ENCODE results near the gene GPR139. TPM values are rescaled to one million over a fixed set of nuclear protein-coding genes. Genes with fewer than 3 reads are reported as not detected.

GPR139 gene
- total RNA-seq, 1 donor = not detected

DNA sequence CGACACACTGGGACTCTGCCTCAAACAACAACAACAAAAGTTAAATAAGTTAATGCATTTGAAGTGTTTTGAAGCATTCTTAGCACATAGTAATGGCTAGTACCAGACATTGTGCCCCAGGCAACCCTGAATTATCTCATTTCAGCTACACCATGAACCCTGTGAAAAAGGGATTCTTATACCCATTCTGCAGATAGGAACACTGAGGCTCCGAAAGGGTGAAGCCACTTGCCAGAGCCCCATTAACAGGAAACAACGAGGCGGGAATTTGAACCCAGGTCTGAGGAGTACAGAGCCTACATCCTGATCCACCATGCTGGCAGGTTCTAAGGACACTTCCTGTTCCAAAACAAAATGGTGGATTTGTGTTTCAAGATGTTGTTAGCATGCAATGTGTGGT is 9.2 kb downstream of the GPR139 start:
- no peak for DNase-seq (ENCODE audit: low read depth)

DNA sequence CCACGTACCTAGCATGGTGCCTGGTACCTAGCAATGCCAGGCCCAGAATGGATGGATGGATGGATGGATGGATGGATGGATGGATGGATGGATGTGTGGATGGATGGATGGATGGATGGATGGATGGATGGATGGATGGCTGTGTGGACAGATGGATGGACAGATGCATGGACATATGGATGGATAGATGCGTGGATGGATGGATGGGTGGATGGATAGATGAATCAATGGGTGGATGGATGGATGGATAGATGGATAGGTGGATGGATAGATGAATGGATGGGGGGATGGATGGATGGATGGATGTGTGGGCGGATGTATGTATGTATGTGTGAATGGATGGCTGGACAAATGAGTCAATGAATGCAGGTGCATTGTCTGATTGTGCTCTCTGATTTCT is 12.6 kb downstream of the GPR139 start:
- H3K4me3 ChIP-seq (ENCODE audit: low read depth, low read length) = no peak overlapping the region
- DNase-seq (ENCODE audit: low read depth) = no peak
- TF ChIP-seq, protein P1, sequence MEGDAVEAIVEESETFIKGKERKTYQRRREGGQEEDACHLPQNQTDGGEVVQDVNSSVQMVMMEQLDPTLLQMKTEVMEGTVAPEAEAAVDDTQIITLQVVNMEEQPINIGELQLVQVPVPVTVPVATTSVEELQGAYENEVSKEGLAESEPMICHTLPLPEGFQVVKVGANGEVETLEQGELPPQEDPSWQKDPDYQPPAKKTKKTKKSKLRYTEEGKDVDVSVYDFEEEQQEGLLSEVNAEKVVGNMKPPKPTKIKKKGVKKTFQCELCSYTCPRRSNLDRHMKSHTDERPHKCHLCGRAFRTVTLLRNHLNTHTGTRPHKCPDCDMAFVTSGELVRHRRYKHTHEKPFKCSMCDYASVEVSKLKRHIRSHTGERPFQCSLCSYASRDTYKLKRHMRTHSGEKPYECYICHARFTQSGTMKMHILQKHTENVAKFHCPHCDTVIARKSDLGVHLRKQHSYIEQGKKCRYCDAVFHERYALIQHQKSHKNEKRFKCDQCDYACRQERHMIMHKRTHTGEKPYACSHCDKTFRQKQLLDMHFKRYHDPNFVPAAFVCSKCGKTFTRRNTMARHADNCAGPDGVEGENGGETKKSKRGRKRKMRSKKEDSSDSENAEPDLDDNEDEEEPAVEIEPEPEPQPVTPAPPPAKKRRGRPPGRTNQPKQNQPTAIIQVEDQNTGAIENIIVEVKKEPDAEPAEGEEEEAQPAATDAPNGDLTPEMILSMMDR (IDR thresholded peaks at IDR 0.05; ENCODE audit: insufficient read depth, low read depth, low read length) = no peak

More for the DNA sequence above, 9.2 kb downstream of the GPR139 start:
- TF ChIP-seq, protein P1 (IDR thresholded peaks at IDR 0.05; ENCODE audit: insufficient read depth, low read depth, low read length) = no peak
- H3K4me3 ChIP-seq (ENCODE audit: low read depth, low read length) = no peak overlapping the region

DNA sequence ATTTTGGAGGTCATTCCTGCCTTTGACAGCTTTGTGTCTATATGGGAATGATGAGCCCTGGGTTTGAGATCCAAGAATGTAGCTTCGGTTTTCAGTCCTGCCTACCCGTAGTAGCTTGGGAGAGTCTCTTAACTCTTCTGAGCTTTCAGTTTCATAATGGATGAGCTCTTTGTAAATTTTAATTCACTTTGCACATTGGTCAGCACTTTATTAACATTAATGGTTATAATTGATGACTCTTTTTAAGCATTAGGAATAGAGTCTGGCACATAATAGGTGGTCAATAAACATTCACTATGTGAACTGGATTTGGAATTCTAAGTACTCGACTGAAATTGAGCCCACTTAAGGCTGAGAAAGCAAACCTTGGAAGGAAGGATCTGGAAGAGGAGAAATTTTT is 17.3 kb downstream of the GPR139 start:
- no peak overlapping the region for H3K4me3 ChIP-seq (ENCODE audit: low read depth, low read length)
- TF ChIP-seq, protein P1 (IDR thresholded peaks at IDR 0.05; ENCODE audit: insufficient read depth, low read depth, low read length) = no peak
- no peak for DNase-seq (ENCODE audit: low read depth)

DNA sequence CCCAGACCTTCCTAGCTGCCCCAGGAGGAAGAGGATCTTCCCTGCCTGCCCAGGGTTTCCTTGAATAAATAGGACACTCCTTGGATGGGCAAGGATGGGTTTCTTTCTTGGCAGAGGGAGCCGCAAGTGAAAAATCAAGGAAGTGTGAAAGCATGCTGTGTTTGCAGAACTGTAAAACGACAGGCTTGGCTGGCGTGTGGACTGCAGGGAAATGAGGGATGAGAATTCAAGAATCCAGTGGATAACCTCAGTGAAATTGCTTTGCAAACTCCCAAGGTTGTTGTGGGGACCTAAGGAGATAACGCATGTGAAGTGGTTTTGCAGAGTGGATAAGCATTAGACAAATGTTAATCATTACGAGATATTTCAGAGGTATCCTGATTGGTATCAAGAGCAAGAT is 20.4 kb downstream of the GPR139 start:
- H3K4me3 ChIP-seq (ENCODE audit: low read depth, low read length) = no peak overlapping the region
- TF ChIP-seq, protein P1 (IDR thresholded peaks at IDR 0.05; ENCODE audit: insufficient read depth, low read depth, low read length) = no peak
- no peak for DNase-seq (ENCODE audit: low read depth)

DNA sequence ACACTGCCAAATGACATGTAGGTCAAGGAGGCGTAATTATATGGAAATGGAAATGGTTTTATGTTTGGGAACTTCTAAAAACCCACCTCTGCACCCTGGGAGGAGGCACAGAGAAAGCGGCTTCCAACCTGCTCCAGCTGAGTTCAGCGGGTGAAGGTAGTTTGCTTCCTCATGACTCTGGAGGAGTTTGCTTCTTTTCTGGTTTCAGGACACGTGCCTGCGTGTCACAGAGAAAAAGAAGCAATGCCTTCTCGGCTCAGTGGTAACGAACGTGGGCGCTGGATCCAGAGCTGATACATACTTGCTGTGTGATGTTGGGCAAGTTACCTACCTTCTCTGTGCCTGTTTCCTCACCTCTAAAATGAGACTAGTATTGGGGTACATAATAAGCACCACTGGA is 22.1 kb downstream of the GPR139 start:
- no peak overlapping the region for H3K4me3 ChIP-seq (ENCODE audit: low read depth, low read length)
- TF ChIP-seq, protein P1 (IDR thresholded peaks at IDR 0.05; ENCODE audit: insufficient read depth, low read depth, low read length) = no peak

DNA sequence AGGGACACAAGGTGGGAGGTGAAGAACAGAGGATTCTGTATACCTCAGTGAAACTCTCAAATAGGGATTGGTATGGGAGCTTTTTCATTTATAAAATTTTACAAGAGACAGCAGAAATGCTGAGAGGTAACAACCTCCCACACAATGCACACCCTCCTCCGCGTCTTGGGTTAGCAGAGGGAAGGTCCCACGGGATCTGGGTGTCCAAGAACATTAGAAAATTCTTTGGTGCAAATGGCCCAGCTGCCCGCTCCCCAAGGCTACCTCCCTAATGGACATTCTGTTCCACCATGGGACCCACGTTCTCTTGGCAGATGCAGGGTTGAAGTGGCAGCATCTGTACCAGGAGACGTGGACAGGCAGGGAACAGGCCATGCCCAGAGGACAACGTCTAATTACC is 22.5 kb downstream of the GPR139 start:
- DNase-seq (ENCODE audit: low read depth) = no peak
- H3K4me3 ChIP-seq (ENCODE audit: low read depth, low read length) = no peak overlapping the region
- TF ChIP-seq, protein P1 (IDR thresholded peaks at IDR 0.05; ENCODE audit: insufficient read depth, low read depth, low read length) = no peak

More for the DNA sequence above, 22.1 kb downstream of the GPR139 start:
- no peak for DNase-seq (ENCODE audit: low read depth)

DNA sequence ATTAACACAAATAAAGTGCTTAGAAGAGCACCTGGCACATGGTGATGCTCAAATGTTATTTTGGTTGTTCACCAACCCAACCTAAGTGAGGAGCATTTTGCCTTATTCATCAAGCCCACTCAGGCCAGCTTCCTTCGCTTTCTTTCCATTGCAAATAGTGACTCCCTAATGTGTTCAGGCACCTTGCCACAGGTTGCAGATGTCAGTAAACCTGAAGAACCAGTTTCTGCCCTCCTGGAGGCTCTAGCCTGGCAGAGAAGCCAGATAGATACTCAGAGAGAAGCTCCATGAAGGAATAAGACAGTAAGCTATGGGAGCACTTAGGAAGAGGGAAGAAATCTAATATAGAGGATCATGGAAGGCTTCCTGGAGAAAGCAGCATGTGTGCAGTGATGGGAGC is 23.9 kb downstream of the GPR139 start:
- H3K4me3 ChIP-seq (ENCODE audit: low read depth, low read length) = no peak overlapping the region
- no peak for DNase-seq (ENCODE audit: low read depth)
- TF ChIP-seq, protein P1 (IDR thresholded peaks at IDR 0.05; ENCODE audit: insufficient read depth, low read depth, low read length) = no peak
